AG04450 (cell line): Measurements from ENCODE around the gene RPS16. TPM values are rescaled to one million over a fixed set of nuclear protein-coding genes. Genes with fewer than 3 reads are reported as not detected.

Experiments
- CTCF ChIA-PET: fragments of 300-600, 350-600 bp; formaldehyde crosslinking; extraction: SDS; loops from one replicate; lab custom pipeline; 2022; ENCODE audit warnings: antibody characterized with exemption, inconsistent platforms; lab: Charles Lee
- POLR2A ChIA-PET: fragments of 350-600 bp; formaldehyde crosslinking; extraction: SDS; loops from one replicate; lab custom pipeline; 2021; ENCODE audit warnings: antibody characterized with exemption, inconsistent platforms; lab: Yijun Ruan, JAX
- DNase-seq: peaks from one replicate; pipeline ENCODE4 v3.0.0-alpha.2; 2011; ENCODE audit warnings: low read depth, low spot score
- H3K27ac ChIP-seq: one replicate; pipeline ENCODE4 v1.5.1; 2012; ENCODE audit warnings: low read depth, low read length, control low read depth
- H3K27me3 ChIP-seq: one replicate; pipeline ENCODE4 v1.6.0; 2012; ENCODE audit warnings: low read length; ENCODE audit not compliant: control insufficient read depth, insufficient read depth
- H3K4me3 ChIP-seq: 2 replicates; pipeline ENCODE4 v1.5.1; 2011; ENCODE audit warnings: mild to moderate bottlenecking, low read depth, low read length, control low read depth
- H3K9me3 ChIP-seq: 2 replicates; pipeline ENCODE4 v1.5.1; 2012; ENCODE audit warnings: low read length; ENCODE audit not compliant: control insufficient read depth, insufficient read depth
- CTCF ChIP-seq: IDR thresholded peaks from 2 replicates; pipeline ENCODE4 v1.5.1; 2011; ENCODE audit warnings: low read depth, low read length, control low read depth, inconsistent platforms
- polyA plus RNA-seq: library from polyadenylated mRNA; depleted of rRNA; stranded (reverse); fragments of >200 nt; gene quantifications from 2 replicates; pipeline ENCODE4 v1.2.3, GENCODE V29; 2011

RPS16 gene
- polyA plus RNA-seq, 1 experiment = 1,488 TPM

GRCh38 chr19:39405958-39406655 lies 29.6 kb downstream of the RPS16 start:
- Histone ChIP-seq H3K4me3 (peak overlapping the region; percentile 93), H3K9me3 (peaks cover 8% of the 10 kb centered on the region; the same call in 1 of the 2 replicates), H3K27me3 (no peaks in the 10 kb centered on the region), H3K27ac (peak overlapping the region; percentile 39)
- no peak for DNase-seq
- TF ChIP-seq CTCF = no peak
- POLR2A ChIA-PET = interaction anchor here (0.6 to 3.8 kb wide), 7 partner anchors 8 to 1813 kb away, joined by 3 to 27 read pairs (median 4); partner anchors contain the start of genes AXL, MED29, PAF1 and RPS16
- CTCF ChIA-PET = interaction anchor here (1.1 kb wide), 1 partner anchor 9 kb away, joined by 4 read pairs; no protein-coding TSS in a partner anchor

- ChIA-PET POLR2A (interaction anchor here (0.7 to 3.7 kb wide), 2 partner anchors 13 to 30 kb away, joined by 4 to 20 read pairs; partner anchors contain the start of gene RPS16), CTCF (interaction anchor here (0.6 kb wide), 1 partner anchor 437 kb away, joined by 3 read pairs; no protein-coding TSS in a partner anchor)
- Histone ChIP-seq H3K27ac (no peak overlapping the region), H3K4me3 (no peak overlapping the region), H3K9me3 (peaks cover 8% of the 10 kb centered on the region; the same call in 1 of the 2 replicates), H3K27me3 (no peaks in the 10 kb centered on the region)
- TF ChIP-seq CTCF = no peak
- DNase-seq = no peak
Measured at GRCh38 chr19:39405261-39405957, 30.3 kb downstream of the RPS16 start.

- Histone ChIP-seq H3K27me3 (no peaks in the 10 kb centered on the region), H3K4me3 (peak overlapping the region; percentile 53), H3K9me3 (peaks cover 8% of the 10 kb centered on the region; the same call in 1 of the 2 replicates), H3K27ac (peak overlapping the region; percentile 100)
- peak; percentile 99 for DNase-seq
- TF ChIP-seq CTCF = no peak
- POLR2A ChIA-PET = interaction anchor here (0.5 to 1.5 kb wide), 7 partner anchors 8 to 1029 kb away, joined by 3 to 17 read pairs (median 4); partner anchors contain the start of genes MED29, PAF1, PLEKHG2 and RPS16
- CTCF ChIA-PET = interaction anchor here (0.7 to 1.4 kb wide), 3 partner anchors 8 to 71 kb away, joined by 3 to 7 read pairs (median 4); no protein-coding TSS in a partner anchor
Measured at GRCh38 chr19:39403331-39404312, 32.1 kb downstream of the RPS16 start.

DNA sequence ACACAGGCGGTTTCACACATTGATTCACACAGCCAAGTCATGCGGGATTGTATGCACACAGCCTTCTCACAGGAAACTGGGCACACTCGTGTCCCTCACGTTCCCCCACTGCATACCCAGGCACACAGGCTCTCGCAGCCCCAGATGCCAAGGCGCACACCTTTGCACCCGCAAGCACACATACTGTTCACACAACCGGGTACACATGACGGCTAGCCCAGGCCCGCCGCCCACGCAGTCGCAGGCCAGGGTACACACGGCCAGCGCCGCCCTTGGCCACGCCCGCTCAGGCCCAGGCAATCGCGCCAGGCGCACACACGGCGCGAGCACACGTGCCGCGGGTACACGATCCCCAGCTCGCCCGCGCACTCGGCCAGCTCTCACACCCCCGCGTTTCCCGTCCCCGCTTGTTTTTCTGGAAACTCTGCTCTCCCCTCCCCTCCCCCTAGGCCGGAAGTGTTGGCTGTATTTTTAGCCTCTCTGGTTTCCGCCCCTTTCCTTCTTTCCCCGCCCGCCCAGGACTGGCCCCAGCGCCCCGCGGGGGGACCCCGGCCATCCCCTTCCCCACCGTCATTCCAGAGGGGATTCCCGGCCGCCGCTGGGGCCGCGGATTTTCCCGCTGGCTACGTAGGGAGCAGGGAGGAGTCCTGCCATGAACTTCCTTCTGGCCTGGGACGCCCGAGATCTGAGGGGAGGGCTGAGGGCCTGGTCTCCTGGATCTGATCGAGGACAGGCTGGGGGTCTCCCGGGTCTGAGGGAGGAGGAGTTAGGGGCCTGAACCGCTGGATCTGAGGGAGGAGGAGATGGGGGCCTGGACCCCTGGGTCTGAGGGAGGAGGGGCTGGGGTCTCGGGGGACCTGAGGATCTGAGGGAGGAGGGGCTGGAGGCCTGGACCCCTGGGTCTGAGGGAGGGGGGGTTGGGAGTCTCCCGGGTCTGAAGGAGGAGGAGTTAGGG lies 33.1 kb downstream of the RPS16 start:
- TF ChIP-seq CTCF = no peak
- no peaks in the 10 kb centered on the region for H3K27me3 ChIP-seq
- H3K9me3 ChIP-seq = peaks cover under 1% of the 10 kb centered on the region; the same call in 1 of the 2 replicates
- ChIA-PET CTCF (interaction anchor here (0.7 to 2.3 kb wide), 4 partner anchors 9 to 72 kb away, joined by 3 to 14 read pairs (median 6); no protein-coding TSS in a partner anchor), POLR2A (interaction anchor here (0.6 to 3.0 kb wide), 7 partner anchors 9 to 367 kb away, joined by 3 to 18 read pairs (median 3); partner anchors contain the start of genes MED29, PAF1, PLEKHG2 and RPS16)
- peak; percentile 81 for DNase-seq
- peak overlapping the region; percentile 53 for H3K4me3 ChIP-seq
- peak overlapping the region; percentile 100 for H3K27ac ChIP-seq
